Hippocampal formation (tissue), 2 donors: Measurements from ENCODE around the gene TTYH2.

Source experiments
- DNase-seq, 2 donors: peaks; one replicate each; lab custom pipeline; 2025; lab: John Stamatoyannopoulos, UW

Gene TTYH2

DNA sequence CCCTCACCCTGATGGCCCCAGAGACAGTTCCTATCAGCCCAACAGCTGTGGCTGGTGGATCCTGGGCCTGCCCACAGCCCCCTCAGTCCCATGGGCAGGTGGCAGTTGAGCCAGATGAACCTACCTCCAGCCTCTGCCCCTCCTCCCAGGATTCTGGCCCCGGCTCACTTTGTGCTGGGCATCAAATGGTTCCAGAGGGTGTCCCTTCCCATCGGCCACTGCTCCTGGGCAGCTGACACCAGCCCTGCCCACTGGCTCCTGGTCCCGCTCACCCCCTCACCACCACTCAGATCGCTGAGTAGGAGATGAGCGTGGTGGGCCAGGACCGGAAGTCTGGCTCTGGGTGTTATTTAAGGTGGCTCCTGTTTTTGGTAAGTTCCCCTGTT lies 2.0 kb downstream of the TTYH2 start:
- DNase-seq: peak; percentile 53 to 57

DNA sequence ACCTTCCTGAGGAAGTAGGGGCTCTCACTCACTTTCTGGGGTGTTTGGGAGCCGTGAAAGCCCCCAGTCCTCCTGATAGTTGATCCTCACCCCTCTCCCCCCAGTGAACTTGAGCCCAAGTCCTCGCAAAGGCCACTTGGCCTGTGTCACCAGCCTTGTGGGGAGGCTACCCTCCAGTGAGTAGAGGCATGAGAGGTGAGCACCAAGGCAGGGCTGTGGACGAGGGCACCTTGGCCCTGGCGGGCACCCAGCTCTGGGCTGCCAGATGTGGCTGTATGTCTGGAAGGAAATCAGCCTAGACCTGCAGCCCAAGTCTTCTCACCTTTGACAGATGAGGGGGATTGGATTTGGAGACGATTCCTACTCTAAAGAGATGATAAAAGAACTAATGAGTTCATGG lies 3.1 kb downstream of the TTYH2 start:
- no peak for DNase-seq

DNA sequence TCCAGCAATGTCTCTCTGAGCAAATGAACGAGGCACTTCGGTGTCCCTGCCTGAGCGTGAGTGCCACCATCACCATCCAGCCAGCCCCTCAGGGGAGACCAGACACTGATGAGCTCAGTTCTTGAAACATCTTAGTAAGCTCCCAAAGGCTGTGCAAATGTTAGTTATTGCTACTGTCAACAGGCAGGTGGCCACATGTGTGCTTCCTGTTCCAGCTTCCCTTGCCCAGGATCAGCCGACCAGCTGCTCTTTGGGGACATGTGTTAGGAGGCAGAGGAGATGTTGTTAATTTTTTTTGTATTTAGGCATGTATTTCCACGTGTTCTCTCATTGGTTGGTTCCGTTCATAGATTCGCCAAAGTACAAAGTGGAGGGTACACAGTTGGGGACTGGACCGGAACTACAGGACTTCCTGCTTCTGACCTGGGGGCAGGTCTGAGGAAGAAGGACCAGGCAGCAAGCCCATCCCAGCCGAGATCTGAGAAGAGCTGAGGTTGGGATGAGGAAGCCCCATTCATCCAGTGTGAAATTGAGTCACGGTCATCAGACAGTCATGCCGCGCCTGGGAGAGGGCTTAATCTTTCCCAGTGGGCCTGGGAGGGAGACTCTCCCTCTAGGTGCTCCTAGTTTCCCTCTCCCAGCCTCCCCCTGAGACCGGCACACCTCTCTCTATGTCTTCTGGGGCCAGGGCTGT lies 3.8 kb downstream of the TTYH2 start:
- DNase-seq: no peak

DNA sequence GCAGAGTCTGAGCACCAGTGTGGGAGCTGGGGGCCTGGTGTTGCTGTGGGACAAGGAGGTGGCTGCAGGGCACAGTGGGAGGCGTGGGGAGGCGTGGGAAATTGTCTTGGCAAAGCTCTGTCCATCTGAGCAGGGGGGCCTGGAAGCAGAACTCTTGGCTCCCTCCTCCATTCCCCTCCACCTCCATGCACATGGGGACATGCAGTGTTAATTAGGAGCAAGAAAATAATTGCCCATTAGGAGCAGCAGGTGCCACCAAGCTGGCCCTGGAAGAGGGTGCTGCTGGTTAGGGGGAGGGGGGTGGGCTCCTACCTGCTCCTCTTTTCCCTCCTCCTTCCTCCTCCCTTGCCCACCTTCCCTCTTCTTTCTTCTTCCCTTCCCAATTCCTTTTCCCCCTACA lies 4.5 kb downstream of the TTYH2 start:
- no peak for DNase-seq

DNA sequence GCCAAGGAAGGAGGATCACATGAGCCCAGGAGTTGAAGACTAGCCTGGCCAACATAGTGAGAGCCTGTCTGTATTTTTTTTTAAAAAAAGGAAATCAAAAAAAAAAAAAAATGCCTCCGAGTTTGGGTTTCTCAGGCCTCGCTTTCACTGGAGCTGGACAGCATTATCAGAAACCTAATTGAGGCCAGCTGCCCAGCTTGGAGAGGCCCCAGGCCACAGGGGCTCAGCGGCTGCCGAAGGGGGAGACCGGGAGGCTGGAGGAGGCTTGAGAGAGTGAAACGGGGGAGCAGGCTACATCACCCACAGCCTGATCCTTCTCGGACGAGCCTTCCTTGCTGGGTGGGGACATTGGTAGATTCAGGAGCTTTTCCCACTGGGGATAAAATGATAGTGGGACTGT lies 5.1 kb downstream of the TTYH2 start:
- no peak for DNase-seq

DNA sequence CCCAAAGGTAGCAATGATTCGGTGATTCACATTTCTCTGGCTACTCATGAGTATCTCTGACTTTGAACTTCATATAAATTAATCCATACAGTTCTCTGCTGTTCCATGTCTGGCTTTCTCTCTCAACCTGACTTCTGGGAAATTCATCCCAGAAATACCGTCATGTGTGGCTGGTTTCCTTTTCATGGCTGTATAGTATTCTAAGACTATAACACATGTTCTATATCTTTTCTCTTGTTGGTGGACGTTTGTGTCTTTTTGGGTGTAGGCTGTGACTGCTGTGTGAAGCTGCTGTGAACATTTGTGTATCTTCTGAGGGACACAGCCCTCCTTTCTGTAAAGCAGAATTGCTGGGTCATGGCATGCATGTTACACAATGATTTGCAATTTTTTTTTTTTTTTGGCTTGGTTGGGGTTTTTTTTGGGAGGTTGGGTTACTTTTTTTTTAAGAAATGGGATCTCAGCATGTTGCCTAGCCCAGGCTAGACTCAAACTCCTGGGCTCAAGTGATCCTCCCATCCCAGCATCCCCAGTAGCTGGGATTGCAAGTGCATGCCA lies 6.3 kb downstream of the TTYH2 start:
- DNase-seq: no peak

DNA sequence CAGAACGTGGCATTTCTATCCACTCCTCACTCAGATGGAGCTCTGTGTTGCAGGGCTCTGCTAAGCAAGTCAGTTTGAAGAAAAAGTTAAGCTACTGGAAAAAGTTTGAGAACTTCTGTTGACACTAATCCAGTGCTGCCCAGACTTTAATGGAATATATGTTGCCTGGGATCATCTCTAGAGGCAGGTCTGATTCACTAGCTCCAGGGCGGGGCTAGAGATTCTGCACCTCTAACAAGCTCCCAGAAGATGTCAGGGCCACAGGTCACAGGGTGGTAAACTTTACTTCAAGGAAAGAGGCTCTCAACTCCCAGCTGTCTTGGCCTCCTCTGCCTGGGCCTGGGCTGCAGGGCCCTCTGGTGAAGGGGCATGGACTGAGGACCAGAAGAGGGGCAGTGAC lies 6.8 kb downstream of the TTYH2 start:
- DNase-seq: no peak

DNA sequence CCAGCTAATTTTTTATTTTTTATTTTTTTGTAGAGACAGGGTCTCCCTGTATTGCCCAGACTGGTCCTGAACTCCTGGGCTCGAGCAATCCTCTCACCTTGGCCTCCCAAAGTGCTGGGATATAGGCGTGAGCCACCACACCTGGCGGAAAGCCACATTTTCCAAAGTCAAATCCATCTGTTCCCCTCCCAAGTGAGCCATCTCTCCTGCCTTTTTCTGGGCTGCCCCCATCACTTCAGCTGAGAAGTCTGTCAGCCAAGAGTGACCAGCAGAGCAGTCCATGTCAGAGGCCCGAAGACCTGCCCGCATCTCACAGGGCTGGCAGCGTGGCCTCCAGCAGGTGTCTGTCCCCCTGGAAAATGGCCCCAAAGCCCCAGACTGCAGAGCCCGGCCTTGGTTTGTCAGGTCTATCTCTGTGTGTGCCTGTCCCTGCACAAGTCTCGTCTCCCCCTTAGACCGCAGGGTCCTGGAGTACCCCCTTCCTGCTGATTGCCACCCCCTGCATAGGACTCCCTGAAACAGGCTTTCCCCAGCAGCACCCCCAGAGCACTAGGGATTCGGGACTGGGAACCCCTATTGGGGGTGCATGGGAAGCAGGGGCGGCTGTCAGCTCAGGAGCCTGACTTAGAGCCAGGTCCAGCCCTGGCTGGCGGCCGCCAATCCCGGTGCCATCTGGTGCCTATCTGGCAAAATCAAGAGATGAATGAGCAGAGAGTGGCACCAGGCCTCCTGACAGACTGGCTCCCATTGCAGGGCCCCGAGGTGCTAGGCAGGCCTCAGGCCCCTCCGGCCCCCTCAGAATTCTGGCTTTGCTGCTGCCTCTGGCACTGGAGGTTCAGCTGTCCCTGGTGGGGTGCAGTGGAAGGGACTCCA lies 7.8 kb downstream of the TTYH2 start:
- DNase-seq: no peak

DNA sequence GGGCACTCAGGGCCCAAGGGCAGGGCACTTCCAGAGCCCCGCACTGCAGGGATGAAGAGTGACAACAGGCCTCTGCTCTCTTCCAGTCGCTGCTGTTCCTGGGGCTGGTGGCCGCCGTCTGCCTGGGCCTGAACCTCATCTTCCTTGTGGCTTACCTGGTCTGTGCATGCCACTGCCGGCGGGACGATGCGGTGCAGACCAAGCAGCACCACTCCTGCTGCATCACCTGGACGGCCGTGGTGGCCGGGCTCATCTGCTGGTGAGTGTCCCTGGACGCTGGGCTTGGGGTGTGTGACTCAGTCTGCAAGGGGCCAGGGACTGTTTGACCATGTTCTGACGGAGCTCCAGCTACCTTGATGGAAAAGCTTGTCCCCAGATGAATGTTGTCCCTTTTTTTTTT lies 9.0 kb downstream of the TTYH2 start:
- no peak for DNase-seq

DNA sequence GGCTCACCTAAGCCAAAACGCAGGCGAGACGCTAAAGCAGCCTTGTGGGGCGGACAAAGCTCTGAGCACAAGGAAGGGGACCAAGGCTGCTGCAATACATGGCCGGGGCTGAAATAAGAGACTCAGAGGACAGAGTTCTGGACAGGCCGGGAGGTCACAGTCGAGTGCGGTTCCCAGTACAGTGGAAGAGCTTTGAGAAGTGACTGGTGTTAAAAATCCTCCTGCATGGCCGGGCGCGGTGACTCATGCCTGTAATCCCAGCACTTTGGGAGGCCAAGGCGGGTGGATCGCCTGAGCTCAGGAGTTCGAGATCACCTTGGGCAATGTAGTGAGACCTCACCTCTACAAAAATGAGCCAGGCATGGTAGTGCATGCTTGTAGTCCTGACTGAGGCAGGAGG lies 10.5 kb downstream of the TTYH2 start:
- DNase-seq: no peak

DNA sequence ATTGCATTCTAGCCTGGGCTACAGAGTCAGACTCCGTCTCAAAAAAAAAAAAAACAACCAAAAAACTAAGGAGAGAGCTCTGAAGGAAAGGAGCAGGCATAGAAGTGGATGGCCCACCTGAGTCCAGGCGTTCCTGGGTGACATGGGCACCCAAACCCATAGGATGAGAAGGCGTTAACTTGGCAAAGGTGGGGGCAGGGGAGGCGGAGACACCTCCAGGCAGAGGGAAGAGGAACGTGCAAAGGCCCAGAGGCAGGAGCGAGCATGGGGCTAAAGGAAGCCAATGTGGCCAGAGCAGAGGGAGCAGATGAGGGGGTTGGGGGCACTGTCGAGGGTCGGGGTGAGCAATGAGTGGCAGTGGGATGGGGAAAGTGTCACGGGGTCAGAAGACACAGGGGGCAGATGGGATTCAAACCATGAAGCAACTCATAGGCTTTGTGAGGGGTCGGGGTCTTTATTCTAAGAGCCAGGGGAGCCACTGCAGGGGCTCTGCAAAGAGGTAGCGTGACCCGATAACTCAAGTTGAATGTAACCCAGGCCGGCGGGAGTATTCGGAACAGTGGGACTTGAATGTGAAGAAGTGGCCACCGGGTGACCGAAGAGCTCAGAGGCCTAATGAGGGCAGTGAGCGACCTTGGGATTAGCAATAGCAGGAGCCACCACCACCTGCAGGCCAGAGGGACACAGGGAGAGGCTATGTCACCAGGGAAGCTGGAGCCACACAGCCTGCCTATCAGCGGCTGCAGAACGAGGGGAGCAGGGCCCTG lies 11.8 kb downstream of the TTYH2 start:
- DNase-seq: no peak

DNA sequence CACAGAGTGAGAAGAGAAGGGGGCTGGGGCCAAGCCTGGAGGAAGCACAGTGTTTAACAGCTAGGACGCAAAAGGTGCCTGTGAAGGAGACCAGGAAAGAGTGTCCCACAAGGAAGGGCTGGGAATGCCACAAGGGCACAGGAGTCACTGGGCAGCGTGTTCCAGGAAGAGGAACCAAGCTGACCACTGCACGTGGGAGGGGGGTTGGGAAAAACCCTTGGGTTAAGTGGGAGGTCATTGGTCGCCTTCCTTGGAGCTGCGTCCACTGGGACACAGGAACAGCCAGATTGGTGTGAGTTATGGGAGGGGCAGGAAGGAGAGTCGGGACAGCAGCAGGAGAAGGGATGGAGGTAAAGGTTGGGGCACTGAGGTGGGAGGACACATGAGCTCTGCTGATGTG lies 12.9 kb downstream of the TTYH2 start:
- DNase-seq: no peak

DNA sequence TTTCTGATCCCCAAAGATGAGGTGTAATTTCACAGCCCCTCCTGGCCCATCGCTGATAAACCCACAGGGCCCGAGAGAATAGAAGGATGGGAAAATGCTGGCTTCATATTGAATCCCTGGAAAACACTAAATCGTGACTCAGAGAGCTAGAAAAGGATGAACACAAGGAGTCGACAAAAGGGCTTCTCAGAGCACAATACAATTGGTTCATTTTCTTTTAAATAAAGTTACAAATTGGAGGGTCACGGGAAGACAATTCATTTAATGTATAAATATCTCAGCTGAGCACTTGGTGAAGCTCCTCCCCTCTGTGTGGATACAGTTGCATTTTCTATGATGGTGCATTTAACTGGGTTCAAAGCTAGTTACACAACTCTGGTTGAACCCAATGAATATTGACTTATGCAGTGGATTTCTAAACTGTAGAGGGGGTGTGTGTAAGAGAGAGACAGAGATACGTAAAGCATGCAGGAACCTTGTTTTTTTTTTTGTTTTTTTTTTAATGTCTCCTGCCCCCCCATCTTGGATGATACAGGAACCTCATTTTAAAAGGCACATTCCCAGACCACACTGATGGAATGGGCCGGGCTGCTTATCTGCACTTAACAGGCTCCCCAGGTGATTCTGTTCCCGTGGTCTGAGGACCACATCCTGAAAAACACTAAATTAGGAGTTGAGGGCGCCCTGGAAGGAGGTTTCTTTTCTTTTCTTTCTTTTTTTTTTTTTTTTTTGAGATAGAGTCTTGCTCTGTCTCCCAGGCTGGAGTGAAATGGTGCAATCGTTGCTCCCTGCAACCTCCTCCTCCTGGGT lies 14.1 kb downstream of the TTYH2 start:
- DNase-seq: no peak

DNA sequence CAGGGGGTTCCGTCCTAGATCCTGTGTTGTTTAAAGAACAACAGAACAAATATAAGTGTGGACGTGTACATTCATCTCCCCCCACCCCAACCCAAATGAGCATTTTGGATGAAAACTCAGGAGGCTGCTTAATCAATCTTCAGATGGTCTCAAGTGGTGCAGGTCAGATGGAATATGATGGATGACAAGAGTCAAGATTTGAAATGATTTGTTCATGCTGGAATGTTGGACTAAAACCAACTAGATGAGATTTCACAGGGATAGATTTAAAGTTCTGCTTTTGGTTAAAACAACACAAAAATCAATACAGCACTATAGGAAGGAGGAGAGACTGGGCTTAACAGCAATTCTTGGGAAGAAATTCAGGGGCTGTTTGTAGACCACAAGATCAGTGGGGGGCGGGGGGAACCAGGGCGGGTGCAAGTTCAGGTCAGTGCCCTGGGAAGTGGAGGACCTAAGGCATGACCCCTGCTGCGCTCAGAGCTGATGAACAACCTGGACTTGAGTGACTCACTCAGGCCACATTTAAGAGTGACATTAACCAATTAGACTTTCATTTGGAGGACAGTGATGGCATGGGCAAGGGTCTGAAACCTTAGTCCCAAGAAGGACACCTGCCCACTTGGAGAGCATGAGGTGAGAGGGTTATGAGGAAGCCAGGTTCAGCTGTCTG lies 15.1 kb downstream of the TTYH2 start:
- DNase-seq: no peak

DNA sequence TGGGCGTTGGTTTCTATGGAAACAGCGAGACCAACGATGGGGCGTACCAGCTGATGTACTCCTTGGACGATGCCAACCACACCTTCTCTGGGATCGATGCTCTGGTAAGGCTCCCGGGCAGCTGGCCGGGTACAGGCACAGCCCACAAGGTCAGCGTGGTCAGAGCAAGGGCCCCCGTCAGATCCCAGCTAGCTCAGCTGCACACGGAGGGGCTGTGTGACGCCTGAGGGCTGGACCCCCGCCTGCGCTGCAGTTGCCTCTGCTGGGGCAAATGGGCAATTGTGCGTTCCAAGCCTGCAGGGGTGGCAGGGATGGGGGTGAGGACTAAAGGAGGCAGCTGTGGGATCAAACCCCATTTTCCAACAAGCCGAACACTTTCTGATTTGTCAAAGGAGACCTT lies 17.5 kb downstream of the TTYH2 start:
- no peak for DNase-seq

DNA sequence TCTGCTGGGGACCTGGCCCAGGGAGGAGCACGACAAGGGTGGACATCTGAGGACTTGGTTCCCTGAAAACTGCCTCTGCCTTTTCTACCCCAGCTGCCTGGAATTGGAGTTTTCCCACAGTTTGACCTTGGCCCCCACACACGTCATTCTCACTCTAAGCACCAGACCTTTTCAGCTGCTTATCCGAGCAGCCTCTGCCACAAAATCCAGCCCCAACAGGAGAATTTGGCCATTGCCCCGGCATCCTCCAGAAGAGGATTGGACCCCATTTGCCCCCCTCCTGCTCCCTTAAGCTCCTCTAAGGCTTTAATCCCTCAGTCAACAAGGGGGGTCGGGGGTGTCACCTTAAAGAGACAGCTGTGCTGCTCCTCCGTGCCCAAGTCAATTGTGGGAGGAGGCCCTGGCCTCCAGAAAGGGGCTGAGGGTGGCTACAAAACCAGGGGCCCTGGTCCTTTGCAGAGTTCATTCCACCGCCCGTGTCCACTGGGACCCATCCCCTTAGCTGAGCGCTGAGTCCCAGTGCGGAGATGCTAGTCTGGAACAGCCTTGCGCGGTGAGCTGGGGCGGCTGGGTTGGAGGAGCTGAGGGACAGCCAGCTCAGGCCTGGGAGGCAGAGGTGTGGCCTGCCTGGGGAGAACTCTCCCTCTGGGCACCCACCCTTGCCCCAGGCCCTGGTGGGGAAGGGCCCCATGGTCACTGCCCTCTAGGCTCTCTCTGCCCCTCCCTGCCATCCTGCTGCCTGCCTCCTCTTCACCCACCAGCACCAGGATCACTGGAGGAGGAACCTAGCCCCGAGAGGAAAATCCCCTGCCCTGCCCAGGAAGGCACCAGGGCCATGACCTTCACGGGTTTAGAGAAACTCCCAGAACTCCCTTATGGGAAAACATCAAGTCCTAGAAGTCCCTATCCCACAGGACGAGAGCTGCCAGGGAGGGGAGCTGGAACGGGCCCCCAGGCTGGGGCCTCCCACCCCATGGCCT lies 18.8 kb downstream of the TTYH2 start:
- no peak for DNase-seq

DNA sequence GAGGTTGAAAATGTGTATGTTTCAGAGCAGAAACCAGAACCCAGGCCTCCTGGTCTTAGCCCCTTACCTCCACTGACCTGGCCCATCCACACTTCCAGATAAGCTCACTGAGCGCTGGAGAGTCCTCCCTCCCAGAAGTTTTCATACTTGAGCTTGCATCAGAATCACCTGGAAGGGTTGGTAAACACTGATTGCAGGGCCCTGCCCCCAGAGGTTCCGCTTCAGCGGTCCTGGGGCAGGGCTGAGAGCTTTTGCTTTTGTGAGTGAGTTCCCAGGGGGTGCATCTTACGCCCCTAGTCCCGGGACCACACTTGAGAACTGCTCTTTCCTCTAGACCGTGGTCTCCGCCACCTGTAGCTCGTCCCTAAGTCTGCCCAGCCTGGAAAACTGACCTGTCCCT lies 20.6 kb downstream of the TTYH2 start:
- no peak for DNase-seq

DNA sequence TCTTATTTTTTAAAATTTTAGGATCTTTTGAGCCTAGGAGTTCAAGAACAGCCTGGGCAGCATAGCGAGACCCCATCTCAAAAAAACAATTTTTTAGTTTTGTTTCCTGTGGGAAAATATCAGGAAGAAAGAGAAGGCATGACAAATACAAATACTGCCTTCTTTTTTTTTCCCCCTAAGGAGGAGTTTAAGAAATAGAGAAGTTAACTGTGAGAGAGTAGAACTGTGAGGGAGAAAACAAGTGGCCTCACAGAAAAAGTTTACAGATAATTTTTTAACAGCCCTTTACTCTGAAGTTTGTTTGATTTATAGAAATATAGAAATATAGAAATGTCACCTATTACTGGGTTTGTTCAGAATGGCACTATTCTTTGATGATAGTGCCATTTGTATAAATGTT lies 21.1 kb downstream of the TTYH2 start:
- peak in 1 of 2 donors; percentile 26 for DNase-seq

DNA sequence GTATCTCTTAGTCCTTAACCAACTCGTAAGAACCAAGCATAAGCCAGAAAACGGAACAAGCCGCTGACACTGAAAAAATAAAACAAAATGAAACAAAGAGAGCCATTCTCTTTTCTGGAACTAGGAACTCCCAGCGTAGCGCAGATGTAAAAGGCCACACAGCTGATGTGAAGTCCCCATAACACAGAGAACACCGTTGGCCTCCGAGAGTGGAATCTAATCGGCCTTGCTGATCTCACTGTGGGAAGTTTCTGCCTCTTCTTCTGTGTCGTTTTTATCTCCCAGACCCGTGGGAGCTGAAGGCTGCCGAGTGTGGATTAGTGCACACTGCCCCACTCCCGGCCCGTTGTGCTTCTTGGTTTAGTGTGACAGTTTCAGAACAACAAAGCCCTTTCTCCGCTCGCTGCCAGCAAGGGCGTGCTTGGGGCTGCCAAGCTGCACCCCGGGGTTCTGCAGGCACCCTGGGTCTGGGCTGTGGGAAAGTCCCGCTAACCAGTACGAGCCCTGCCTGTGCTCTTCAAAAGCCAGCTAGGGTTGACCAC lies 21.7 kb downstream of the TTYH2 start:
- peak; percentile 69 to 89 for DNase-seq
